RCC 7860 (cell line): Measurements from ENCODE around the gene GAGE10.
"Not testable (repeated sequence)": the region's sequence is repeated elsewhere in the genome, so short reads cannot be mapped to it uniquely, and the experiment has no call there.

Experiments
- DNase-seq: peaks from one replicate; pipeline ENCODE4 v3.0.0-alpha.2; 2015; ENCODE audit warnings: low spot score
- FAIRE-seq: peaks from 2 replicates; lab custom pipeline; 2012; peaks lifted over from hg19 to GRCh38; lab: Jason Lieb, UNC

The GAGE10 gene

DNA sequence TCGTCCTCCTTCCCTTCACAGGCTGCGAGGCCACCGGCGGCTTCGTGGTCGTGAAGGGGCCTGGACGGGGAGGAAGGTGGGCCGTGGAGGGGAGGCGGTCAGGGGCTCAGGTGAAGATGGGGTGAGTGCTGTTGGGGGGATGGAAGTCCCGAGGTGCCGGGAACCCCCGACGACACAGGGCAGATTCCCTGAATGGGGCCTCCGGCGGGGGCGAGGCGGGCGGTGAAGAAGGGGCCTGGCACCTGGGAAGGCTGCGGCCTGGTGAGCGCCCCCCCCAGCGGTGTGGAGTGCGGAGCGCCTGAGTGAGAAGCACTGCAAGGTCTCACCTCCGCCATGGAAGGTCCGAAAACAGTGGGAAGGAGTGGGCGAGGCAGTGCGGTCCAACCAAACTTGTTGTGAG lies 18.8 kb downstream of the GAGE10 start:
- FAIRE-seq, DNase-seq: not testable (repeated sequence)

DNA sequence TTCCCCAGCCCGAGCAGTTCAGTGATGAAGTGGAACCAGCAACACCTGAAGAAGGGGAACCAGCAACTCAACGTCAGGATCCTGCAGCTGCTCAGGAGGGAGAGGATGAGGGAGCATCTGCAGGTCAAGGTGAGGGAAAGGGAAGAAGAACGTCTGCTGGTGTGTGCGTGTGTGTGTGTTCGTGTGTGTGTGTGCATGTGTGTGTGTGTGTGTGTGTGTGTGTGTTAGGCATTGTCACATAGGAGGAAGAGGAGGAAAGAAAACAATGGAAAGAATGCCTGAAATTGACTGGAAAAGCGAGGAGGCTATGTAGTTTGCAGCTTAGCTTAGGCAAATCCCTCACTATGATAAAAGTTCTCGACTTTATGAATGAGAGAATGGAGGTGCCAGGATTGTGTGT lies 20.3 kb downstream of the GAGE10 start:
- not testable (repeated sequence) for DNase-seq, FAIRE-seq

DNA sequence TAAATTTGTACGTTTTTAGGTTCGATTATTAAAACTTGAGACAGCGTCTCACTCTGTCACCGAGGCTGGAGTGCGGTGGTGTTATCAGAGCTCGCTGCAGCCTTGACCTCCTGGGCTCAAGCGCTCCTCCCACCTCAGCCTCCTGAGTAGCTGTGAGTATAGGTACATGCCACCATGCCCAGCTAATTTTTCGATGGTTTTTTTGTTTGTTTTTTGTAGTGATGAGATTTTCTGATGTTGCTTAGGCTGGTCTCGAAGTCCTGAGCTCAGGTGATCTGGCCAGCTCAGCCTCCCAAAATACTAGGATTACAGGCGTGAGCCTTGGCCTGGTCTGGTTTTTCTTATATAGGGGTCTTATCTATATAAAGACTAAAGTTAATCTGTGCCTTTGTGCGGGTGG lies 27.0 kb downstream of the GAGE10 start:
- not testable (repeated sequence) for DNase-seq, FAIRE-seq

DNA sequence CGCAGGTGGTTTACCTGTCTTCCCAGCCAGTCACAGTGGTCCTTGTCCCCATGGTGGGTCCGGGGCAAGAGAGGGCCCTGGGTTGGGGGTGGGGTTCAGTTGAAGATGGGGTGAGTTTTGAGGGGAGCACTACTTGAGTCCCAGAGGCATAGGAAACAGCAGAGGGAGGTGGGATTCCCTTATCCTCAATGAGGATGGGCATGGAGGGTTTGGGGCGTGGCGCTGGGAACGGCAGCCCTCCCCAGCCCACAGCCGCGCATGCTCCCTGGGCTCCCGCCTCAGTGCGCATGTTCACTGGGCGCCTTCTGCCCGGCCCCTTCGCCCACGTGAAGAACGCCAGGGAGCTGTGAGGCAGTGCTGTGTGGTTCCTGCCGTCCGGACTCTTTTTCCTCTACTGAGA lies 27.8 kb downstream of the GAGE10 start, which contains the start of gene GAGE13:
TSS of gene GAGE13 (plus strand) at position 301 of the 400 bp plus-strand sequence. CDS start 1,156 bp downstream, outside the sequence.
- not testable (repeated sequence) for DNase-seq, FAIRE-seq

DNA sequence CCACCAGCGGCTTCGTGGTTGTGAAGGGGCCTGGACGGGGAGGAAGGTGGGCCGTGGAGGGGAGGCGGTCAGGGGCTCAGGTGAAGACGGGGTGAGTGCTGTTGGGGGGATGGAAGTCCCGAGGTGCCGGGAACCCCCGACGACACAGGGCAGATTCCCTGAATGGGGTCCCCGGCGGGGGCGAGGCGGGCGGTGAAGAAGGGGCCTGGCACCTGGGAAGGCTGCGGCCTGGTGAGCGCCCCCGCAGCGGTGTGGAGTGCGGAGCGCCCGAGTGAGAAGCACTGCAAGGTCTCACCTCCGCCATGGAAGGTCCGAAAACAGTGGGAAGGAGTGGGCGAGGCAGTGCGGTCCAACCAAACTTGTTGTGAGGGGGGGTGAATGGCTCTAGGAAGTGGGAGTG lies 28.4 kb downstream of the GAGE10 start:
- DNase-seq, FAIRE-seq: not testable (repeated sequence)

DNA sequence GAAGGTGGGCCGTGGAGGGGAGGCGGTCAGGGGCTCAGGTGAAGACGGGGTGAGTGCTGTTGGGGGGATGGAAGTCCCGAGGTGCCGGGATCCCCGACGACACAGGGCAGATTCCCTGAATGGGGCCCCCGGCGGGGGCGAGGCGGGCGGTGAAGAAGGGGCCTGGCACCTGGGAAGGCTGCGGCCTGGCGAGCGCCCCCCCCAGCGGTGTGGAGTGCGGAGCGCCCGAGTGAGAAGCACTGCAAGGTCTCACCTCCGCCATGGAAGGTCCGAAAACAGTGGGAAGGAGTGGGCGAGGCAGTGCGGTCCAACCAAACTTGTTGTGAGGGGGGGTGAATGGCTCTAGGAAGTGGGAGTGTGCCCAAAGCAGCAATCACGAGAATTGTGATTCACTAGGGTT lies 38.0 kb downstream of the GAGE10 start:
- not testable (repeated sequence) for FAIRE-seq, DNase-seq

DNA sequence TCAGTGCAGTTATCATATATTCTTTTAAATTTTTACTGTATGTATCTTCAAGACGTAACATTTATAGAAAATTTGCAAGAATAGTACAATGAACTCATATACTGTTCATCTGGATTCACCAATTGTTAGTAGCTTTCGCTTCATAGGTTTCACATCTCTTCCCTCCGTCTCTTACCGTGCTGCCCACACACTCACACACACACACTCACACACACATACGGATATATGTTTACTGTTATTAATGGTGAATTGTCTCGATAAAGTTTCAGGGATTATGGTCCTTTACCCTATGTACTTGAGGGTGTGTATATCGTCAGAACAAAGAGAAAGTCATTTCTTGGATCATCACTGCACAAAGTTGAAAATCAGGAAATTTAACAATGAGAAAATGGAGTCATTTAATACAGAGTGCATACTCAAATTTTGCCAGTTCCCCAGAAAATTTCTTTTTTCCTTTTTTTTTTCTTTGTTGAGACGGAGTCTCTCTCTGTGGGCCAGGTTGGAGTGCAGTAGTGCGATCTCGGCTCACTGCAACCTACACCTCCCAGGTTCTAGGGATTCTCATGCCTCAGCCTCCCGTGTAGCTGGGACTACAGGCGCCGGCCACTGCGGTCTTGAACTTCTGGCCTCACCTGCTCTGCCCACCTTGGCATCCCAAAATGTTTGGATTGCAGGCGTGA lies 41.2 kb downstream of the GAGE10 start:
- FAIRE-seq, DNase-seq: not testable (repeated sequence)

DNA sequence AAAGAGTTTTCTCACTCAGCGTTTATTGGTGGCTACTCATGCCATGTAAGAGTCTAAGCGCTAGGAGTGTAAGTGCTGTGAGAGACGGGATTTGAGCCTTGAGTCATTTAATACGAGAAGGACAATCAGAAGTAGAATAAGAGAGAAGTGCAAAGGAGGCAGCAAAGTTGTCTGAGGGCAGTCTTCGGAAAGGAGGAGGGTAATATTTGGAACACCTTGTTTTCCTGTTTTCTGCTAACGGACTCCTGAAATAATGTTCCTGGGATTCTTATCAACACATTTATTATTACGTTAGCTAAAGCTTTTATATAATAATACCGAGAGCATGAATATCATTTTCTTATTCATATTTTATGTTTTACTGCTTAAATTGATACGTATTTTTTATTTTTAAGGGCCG lies 42.0 kb downstream of the GAGE10 start:
- DNase-seq, FAIRE-seq: not testable (repeated sequence)

DNA sequence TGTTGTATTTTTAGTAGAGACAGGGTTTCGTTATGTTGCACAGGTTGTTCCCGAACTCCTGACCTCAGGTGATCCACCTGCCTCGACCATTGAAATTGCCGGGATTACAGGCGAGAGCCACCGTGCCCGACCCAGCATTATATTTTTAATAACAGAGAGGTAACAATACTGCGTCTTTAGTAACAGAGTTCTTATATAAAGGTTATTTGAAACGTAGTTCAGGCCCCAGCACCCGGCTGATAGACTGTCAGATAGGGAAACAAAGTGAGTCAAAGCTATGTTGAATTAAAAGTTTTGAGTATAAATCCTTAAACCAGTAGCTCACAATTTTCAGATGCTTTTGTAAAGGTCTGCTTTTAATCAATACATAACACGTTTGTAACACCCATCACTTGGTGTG lies 42.7 kb downstream of the GAGE10 start:
- not testable (repeated sequence) for DNase-seq, FAIRE-seq
